HPDE6-E6E7 (cell line): ENCODE results near the gene GABPB2.
"Not testable (repeated sequence)": the region's sequence is repeated elsewhere in the genome, so short reads cannot be mapped to it uniquely, and the experiment has no call there.

Experiments used
- DNase-seq: peaks from one replicate; pipeline ENCODE4 v3.0.0; 2011; ENCODE audit warnings: missing footprints; ENCODE audit errors: extremely low spot score

The GABPB2 gene

GRCh38 chr1:151060007-151060656, 10.4 kb upstream of the GABPB2 start, which contains the start of gene MLLT11:
MLLT11 (plus strand) TSS chr1:151060397; CDS start chr1:151067225, 6,828 bp downstream.
- no peak for DNase-seq

DNA sequence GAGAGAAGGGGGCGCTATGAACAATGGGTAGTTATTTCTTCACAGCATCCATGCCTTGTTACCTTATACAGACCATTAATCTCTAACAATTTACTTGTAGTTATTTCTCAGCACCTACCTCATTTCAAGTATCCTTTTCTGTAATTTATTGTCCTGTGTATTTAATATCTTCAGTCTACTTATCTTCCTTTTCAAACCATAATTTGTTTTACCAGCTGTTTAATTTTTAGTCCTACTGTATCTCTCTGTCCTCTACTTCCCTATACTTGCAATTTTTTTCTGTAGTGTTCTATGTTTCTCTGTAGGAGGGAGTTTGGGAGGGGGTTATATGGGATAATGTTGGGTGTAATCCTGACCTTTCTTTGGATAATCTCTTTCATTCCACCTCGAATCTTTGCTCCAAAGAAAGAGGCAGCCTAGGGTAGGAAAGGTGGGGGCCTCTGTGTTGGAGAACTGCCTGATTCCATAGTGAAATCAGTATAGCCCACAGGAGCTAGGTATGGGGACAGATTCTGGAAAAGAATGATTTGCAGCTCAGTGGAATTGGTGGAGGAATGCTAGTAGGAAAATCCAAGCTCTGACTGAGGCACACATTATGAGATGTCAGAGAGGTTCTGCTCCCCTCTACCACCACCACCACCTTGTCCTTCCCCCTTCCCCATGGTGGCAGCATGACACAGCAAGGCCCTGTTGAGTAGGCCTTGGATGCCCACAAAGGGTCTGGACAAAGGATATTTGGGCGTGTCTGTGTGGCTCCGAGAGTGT, 9.7 kb upstream of the GABPB2 start:
- no peak for DNase-seq

DNA sequence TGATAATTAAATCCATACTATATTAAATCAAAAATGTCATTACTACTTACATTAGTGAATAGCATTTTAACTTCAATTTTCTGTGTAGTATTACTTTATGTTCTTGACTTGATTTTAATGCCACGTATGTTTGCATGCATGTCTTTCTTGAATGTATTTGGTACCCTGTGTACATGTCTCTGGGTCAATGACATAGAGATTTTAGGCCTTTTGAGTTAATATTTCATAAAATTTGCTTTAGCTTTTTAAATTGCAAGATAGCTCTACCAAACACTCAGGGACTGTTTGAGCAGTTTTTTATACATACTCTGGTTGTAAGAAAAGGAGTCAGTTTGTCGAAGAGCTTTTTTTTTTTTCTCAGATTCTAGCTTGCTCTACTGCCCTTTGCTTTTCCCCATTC, 8.9 kb upstream of the GABPB2 start:
- DNase-seq: no peak

- DNase-seq: peak; percentile 60
Observed at GRCh38 chr1:151062741-151063371, 7.7 kb upstream of the GABPB2 start.

- DNase-seq: no peak
Observed at GRCh38 chr1:151065089-151065645, 5.4 kb upstream of the GABPB2 start.

DNA sequence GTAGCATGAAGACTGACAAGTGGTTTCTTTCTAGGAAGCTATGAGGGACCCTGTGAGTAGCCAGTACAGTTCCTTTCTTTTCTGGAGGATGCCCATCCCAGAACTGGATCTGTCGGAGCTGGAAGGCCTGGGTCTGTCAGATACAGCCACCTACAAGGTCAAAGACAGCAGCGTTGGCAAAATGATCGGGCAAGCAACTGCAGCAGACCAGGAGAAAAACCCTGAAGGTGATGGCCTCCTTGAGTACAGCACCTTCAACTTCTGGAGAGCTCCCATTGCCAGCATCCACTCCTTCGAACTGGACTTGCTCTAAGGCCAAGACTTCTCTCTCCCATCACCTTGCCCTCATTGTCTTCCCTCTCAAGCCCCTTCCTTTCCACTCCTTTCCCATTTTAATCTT, 3.4 kb upstream of the GABPB2 start:
- DNase-seq: no peak

- DNase-seq: no peak
Observed at GRCh38 chr1:151069103-151069486, 1.5 kb upstream of the GABPB2 start.

- no peak for DNase-seq
Observed at GRCh38 chr1:151072224-151072623, 1.7 kb downstream of the GABPB2 start.

- no peak for DNase-seq
Observed at GRCh38 chr1:151085953-151086559, 15.5 kb downstream of the GABPB2 start.

DNA sequence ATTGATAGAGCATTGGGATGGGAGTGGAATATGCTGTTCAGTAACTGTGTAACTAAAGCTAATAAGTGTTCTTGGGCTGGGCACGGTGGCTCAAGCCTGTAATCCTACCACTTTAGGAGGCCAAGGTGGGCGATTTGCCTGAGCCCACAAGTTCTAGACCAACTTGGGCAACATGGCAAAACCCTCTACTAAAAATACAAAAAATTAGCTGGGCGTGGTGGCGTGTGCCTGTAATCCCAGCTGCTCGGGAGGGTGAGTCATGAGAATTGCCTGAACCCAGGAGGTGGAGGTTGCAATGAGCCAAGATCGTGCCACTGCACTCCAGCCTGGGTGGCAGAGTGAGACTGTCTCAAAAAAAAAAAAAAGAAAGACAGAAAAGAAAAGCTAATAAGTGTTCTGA, 26.9 kb downstream of the GABPB2 start:
- not testable (repeated sequence) for DNase-seq

DNA sequence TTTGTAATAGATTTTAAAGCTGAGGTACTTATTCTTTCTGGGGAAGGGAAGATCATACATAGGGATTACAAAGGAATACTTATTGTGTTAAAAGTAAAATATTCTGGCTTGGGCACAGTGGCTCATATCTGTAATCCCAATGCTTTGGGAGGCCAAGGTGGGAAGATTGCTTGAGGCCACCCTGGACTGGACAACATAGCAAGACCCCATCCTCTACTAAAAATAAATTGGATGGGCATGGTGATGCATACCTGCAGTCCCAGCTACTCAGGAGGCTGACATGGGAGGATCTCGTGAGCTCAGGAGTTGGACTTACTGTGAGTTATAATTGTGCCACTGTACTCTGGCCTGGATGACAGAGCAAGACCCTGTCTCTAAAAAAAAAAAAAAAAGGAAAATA, 27.6 kb downstream of the GABPB2 start:
- no peak for DNase-seq

DNA sequence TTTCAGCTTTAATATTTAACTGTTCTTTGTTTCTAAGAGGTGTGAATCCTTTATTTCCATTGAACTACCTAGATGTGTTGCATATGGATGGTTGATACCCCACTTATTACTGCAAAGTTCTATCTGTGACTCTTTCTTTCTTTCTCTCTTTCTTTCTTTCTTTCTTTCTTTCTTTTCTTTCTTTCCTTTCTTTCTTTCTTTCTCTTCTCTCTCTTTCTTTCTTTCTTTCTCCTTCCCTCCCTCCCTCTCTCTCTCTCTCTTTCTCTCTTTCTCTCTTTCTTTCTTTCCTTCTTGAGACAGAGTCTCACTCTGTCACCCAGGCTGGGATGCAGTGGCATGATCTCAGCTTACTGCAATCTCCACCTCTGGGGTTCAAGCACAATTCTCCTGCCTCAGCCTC, 34.1 kb downstream of the GABPB2 start:
- DNase-seq: no peak

DNA sequence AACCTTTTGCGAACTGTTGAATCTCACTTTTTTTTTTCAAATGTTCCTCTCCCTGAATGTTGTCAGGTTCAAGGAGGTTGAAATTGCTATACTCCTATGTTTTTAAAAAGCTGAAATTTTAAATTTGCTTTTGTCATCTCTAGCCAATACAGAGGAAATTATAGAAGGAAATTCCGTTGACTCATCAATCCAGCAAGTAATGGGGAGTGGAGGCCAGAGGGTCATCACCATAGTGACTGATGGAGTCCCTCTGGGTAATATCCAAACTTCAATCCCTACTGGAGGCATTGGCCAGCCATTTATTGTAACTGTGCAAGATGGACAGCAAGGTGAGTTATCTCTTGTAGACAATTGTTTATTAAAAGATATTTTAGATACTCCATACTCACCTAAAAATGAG, 36.3 kb downstream of the GABPB2 start:
- DNase-seq: peak; percentile 52

DNA sequence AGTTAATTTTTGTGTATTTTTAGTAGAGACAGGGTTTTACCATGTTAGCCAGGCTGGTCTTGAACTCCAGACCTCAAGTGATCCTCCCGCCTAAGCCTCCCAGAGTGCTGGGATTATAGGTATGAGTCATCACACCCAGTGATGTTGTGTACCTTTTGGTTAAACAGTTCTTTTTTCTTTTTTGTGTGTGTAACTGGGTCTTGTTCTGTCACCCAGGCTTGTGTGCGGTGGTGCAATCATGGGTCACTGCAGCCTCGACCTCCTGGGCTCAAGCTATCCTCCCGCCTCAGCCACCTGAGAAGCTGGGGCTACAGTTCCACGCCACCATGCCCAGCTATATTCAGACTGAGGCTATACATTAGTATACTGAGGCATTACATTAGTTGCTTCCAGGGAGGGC, 37.8 kb downstream of the GABPB2 start:
- no peak for DNase-seq

GRCh38 chr1:151113877-151114276, 43.3 kb downstream of the GABPB2 start:
- DNase-seq: no peak

GRCh38 chr1:151124763-151125403, 54.3 kb downstream of the GABPB2 start:
- DNase-seq: no peak

DNA sequence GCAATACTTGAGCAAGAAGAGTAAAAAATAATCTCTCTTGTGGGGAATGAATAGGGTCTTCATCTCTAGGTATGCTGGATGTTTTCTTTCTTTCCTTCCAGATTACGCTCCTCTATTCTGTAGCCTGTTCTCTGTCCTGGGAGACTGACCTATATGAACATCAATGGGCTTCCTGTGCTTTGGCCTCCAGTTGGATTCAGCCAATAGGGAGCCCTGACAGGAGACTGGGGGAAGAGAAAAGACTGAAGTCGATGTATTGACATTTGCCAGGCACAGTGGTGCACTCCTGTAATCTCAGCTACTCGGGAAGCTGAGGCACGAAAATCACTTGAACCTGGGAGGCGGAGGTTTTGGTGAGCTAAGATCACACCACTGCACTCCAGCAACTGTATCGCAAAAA, 58.2 kb downstream of the GABPB2 start:
- no peak for DNase-seq

GRCh38 chr1:151130987-151131586, 60.5 kb downstream of the GABPB2 start:
- DNase-seq: no peak

DNA sequence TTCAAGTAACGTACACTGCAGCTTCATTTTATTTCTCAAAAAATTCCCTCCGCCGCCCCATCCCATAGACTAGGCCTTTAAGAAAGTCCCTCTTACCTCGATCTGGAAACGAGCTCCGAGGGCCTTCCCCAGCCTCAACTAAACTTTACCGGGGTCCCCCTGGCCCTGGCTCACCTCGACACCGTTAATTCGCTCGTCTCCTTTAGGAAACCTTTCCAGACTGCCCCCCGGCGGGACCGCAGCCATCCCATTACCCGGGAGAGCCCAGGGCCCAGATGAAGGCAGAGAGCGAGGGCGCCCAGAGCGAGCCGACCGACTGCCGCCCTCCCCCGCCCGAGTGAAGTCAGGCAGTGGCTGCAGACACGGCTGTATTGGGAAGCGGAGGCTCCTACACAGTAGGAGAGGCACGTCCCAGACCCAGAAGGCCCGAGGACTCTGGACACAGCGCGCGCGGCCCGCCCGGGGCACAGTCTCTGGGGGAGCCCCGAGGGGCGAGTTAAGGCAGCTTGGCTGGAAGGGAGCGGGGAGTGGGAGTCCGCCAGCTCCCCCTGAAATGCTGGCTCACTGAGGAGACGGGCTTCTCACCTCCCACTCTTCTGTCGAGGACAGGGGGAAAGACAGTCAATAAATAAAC, 61.3 kb downstream of the GABPB2 start:
- DNase-seq: no peak

DNA sequence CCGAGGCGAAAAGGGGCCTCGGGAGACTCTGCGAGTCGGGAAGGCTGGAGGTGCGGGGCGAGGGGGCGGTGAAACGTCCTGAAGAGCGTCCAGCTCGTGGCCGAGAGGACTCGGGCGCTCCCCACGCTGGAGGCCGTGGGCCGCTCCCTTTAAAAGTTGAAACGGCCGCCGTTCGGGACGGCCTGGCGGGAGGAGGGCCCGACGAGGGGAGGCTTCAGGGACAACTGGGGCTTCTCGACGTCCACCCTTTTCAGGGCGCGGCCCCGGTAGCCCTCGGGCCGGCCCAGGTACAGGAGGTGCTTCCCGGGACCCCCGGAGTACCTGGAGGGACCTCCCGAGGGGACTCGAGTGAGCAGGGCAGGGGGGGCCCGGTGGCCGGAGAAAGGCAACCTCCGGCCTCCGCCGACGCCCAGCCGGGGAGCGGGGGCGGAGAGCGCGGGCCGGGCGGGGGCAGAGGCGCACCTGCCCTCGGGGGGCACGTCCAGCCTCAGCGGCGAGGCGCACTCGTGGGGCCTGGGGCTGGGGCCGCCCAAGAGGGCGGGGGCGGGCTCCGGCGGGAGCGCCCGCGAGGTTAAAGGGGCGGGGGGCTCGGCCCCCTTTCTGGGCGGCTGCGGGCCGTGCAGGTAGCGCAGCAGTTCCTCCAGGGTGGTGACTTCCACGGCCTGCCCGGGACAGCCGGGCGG, 61.9 kb downstream of the GABPB2 start:
- DNase-seq: no peak
